ENCODE data around the gene MYEF2. TPM values are rescaled to one million over a fixed set of nuclear protein-coding genes. Genes with fewer than 3 reads are reported as not detected.
A peak's percentile ranks its signal among the peaks of the same experiment; 100 is the strongest.

The MYEF2 gene
- total RNA-seq, 1 experiment from 2014 or later = 111 TPM

DNA sequence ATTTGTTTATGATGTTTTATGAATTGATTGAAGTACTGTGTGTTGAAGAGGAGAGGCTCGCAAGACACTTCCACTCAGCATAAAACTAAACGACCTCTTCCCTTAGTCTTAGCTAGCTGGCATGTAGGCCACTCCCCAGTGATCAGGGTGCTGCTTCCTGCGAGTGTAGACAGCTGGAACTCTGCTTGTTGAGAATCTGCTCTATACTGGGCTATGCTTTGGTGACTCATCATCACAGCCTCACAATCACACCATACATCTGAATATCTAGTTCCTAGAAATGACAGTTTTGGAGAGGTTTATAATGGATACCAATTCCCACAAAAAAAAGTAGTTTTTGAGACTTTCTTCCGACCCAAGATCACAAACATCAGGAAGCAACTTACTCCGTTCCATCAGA is 58.8 kb downstream of the MYEF2 start (continued):
- TF ChIP-seq FOXP4 (CRISPR knock-in tag; IDR thresholded peaks at IDR 0.05) = no peak
- TF ChIP-seq, protein P1, sequence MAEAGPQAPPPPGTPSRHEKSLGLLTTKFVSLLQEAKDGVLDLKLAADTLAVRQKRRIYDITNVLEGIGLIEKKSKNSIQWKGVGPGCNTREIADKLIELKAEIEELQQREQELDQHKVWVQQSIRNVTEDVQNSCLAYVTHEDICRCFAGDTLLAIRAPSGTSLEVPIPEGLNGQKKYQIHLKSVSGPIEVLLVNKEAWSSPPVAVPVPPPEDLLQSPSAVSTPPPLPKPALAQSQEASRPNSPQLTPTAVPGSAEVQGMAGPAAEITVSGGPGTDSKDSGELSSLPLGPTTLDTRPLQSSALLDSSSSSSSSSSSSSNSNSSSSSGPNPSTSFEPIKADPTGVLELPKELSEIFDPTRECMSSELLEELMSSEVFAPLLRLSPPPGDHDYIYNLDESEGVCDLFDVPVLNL (CRISPR knock-in tag; IDR thresholded peaks at IDR 0.05; ENCODE audit: borderline replicate concordance, low read depth) = no peak
- no peak for TF ChIP-seq CBFB (CRISPR knock-in tag; IDR thresholded peaks at IDR 0.05; ENCODE audit: low read depth)

DNA sequence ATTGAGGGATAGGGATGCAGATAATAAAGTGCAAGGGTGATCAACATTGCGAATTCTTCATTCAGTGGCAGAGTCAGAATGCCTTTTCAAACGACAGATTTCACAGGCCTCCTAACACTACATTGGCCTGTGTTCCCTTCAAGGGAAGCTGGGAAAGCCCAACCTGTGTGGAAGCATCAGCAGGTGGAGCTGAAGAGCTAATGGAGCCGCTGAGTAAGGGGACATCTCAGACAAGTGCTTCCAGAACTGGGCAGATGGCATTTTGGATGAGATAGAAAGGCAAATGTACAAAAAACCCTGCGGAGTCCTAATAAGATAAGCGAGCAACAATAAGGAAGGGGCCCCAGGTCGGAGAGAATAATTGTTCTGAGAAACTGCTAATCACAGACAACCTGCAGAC is 65.9 kb downstream of the MYEF2 start:
- ChIA-PET CTCF (interaction anchor here (0.6 to 2.1 kb wide), 24 partner anchors 9 to 916 kb away, joined by 3 to 15 read pairs (median 4); partner anchors contain the start of genes MYEF2 and SLC24A5), POLR2A (no interaction called here)
- Mint-ChIP-seq H3K9me3 (no peaks in the 10 kb centered on the region), H3K27ac (no peak overlapping the region), H3K27me3 (ENCODE audit: low read depth) (no peaks in the 10 kb centered on the region), H3K4me3 (no peak overlapping the region), H3K4me1 (peaks cover 12% of the 10 kb centered on the region), H3K36me3 (no peaks in the 10 kb centered on the region)
- TF ChIP-seq, protein P2, sequence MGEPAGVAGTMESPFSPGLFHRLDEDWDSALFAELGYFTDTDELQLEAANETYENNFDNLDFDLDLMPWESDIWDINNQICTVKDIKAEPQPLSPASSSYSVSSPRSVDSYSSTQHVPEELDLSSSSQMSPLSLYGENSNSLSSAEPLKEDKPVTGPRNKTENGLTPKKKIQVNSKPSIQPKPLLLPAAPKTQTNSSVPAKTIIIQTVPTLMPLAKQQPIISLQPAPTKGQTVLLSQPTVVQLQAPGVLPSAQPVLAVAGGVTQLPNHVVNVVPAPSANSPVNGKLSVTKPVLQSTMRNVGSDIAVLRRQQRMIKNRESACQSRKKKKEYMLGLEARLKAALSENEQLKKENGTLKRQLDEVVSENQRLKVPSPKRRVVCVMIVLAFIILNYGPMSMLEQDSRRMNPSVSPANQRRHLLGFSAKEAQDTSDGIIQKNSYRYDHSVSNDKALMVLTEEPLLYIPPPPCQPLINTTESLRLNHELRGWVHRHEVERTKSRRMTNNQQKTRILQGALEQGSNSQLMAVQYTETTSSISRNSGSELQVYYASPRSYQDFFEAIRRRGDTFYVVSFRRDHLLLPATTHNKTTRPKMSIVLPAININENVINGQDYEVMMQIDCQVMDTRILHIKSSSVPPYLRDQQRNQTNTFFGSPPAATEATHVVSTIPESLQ (CRISPR knock-in tag; IDR thresholded peaks at IDR 0.05) = no peak
- TF ChIP-seq RORB (CRISPR knock-in tag; IDR thresholded peaks at IDR 0.05) = no peak
- no peak for TF ChIP-seq ATF2 (CRISPR knock-in tag; IDR thresholded peaks at IDR 0.05; ENCODE audit: borderline replicate concordance, low read depth)
- TF ChIP-seq, protein P3, sequence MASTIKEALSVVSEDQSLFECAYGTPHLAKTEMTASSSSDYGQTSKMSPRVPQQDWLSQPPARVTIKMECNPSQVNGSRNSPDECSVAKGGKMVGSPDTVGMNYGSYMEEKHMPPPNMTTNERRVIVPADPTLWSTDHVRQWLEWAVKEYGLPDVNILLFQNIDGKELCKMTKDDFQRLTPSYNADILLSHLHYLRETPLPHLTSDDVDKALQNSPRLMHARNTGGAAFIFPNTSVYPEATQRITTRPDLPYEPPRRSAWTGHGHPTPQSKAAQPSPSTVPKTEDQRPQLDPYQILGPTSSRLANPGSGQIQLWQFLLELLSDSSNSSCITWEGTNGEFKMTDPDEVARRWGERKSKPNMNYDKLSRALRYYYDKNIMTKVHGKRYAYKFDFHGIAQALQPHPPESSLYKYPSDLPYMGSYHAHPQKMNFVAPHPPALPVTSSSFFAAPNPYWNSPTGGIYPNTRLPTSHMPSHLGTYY (CRISPR knock-in tag; IDR thresholded peaks at IDR 0.05) = no peak
- no peak for TF ChIP-seq TEAD4 (CRISPR knock-in tag; IDR thresholded peaks at IDR 0.05)
- no peak for TF ChIP-seq NFATC4 (CRISPR knock-in tag; IDR thresholded peaks at IDR 0.05)
- TF ChIP-seq MLX (CRISPR knock-in tag; IDR thresholded peaks at IDR 0.05) = no peak
- DNase-seq (ENCODE audit: low spot score) = peak; percentile 64
- ATAC-seq = peak; percentile 97

DNA sequence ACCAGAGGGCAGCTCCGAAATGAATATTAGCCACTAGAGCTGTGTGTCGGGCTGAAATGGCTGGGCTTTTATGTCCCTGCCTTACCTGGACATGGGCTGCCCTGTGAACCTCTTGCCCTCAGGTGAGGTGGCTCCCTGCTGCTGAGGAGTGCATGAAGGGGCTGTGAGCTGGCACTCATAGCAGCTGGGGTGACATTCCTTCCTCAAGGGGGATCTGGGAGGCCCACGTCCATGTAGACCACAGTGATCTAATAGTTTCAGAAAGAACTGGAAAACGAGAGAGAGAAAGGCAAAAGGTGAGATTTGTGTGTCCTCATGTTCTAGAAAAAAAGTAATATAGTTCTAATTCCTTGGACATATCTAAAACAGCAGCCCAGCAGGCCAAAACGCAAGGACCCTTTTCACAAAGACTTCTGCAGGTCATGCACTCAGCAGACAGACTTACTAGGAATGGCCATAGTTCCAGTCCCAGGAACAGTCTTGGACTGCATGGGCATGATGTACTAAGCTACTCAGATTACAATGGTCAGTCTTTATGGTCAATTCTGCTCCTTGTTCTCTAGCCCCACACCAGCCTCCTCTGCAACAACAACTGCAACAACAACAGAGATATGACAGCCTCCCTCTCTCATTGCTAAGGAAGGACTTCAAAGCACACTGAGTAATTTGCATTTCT is 68.1 kb downstream of the MYEF2 start:
- DNase-seq (ENCODE audit: low spot score) = peak; percentile 35
- H3K27me3 Mint-ChIP-seq (ENCODE audit: low read depth) = no peaks in the 10 kb centered on the region
- CTCF ChIA-PET = interaction anchor here (1.4 to 1.5 kb wide), 3 partner anchors 25 to 121 kb away, joined by 4 to 5 read pairs (median 5); no protein-coding TSS in a partner anchor

More for the DNA sequence above, 68.1 kb downstream of the MYEF2 start:
- no peak overlapping the region for H3K4me3 Mint-ChIP-seq
- no peaks in the 10 kb centered on the region for H3K9me3 Mint-ChIP-seq
- POLR2A ChIA-PET = no interaction called here
- TF ChIP-seq TEAD1 (CRISPR knock-in tag; IDR thresholded peaks at IDR 0.05) (peak; percentile 79; the same call in 1 of the 2 replicates), NR3C1 (CRISPR knock-in tag; conservative IDR thresholded peaks at IDR 0.05; ENCODE audit: low read depth) (no peak)
- peaks cover 12% of the 10 kb centered on the region for H3K4me1 Mint-ChIP-seq
- H3K27ac Mint-ChIP-seq = no peak overlapping the region
- ATAC-seq = peak; percentile 79
- no peaks in the 10 kb centered on the region for H3K36me3 Mint-ChIP-seq

Data from WTC11 (cell line).